H1 (cell line): ENCODE results near the gene AP1M2. TPM values are rescaled to one million over a fixed set of nuclear protein-coding genes. Genes with fewer than 3 reads are reported as not detected.

ENCODE experiments used
- CTCF ChIA-PET: fragments of 300-600 bp; sonication (Branson Sonifier 250); formaldehyde crosslinking; loops from one replicate; lab custom pipeline; 2021; ENCODE audit not compliant: partially characterized antibody; lab: Charles Lee
- POLR2A ChIA-PET: fragments of 300-600 bp; sonication (Branson Sonifier 250); formaldehyde crosslinking; loops from one replicate; lab custom pipeline; 2021; ENCODE audit warnings: inconsistent platforms; ENCODE audit not compliant: partially characterized antibody; lab: Charles Lee
- DNase-seq, 2 experiments: peaks; one replicate each; pipeline versions ENCODE4 v3.0.0 to v3.0.0-alpha.2; 2010 to 2022; ENCODE audit warnings: low spot score in 2 of 2, low read depth in 1 of 2, mixed read lengths in 1 of 2
- FAIRE-seq: peaks from 2 replicates; lab custom pipeline; 2011; peaks lifted over from hg19 to GRCh38; lab: Jason Lieb, UNC
- H2AFZ ChIP-seq: 2 replicates; pipeline ENCODE4 v1.8.1; 2012; ENCODE audit warnings: low read length, inconsistent platforms
- H2AK5ac ChIP-seq: 2 replicates; pipeline ENCODE4 v1.6.1; 2013; ENCODE audit warnings: low read depth, low read length
- H2BK120ac ChIP-seq: replicated peaks from 2 replicates; pipeline ENCODE3; 2013; ENCODE audit warnings: low read depth, low read length, inconsistent platforms
- H2BK12ac ChIP-seq: 2 replicates; pipeline ENCODE4 v1.6.1; 2013; ENCODE audit warnings: low read depth, low read length
- H2BK15ac ChIP-seq: 2 replicates; pipeline ENCODE4 v1.6.1; 2013; ENCODE audit warnings: low read length
- H2BK20ac ChIP-seq: 2 replicates; pipeline ENCODE4 v1.6.1; 2013; ENCODE audit warnings: low read length
- H2BK5ac ChIP-seq: 2 replicates; pipeline ENCODE4 v1.6.1; 2013; ENCODE audit warnings: low read depth, low read length
- H3K14ac ChIP-seq: 2 replicates; pipeline ENCODE4 v1.6.1; 2013; ENCODE audit warnings: inconsistent platforms; ENCODE audit not compliant: insufficient read length
- H3K18ac ChIP-seq: 2 replicates; pipeline ENCODE4 v1.6.1; 2013; ENCODE audit warnings: low read length; ENCODE audit errors: extremely low read depth
- H3K23ac ChIP-seq: 2 replicates; pipeline ENCODE4 v1.6.1; 2013; ENCODE audit warnings: inconsistent platforms; ENCODE audit not compliant: insufficient read length
- H3K23me2 ChIP-seq: 2 replicates; pipeline ENCODE4 v1.6.1; 2013; ENCODE audit warnings: low read depth, low read length
- H3K27ac ChIP-seq: 2 replicates; pipeline ENCODE4 v1.6.1; 2011; ENCODE audit warnings: low read depth, low read length, inconsistent platforms
- H3K27me3 ChIP-seq, 4 experiments: replicated peaks in 1 of 4; 1 replicate in 1 of 4; 2 replicates in 3 of 4; pipeline versions ENCODE4 v1.6.1 to v1.8.1; 2011 to 2013; ENCODE audit warnings: low read length in 3 of 4, mild to moderate bottlenecking in 3 of 4, inconsistent platforms in 2 of 4, mixed read lengths in 2 of 4, moderate library complexity in 1 of 4; ENCODE audit not compliant: control insufficient read depth in 3 of 4, insufficient read depth in 3 of 4; ENCODE audit errors: extremely low read depth in 1 of 4
- H3K36me3 ChIP-seq, 4 experiments: 2 replicates each; pipeline versions ENCODE4 v1.6.1 to v1.8.1; 2011 to 2013; ENCODE audit warnings: mild to moderate bottlenecking in 4 of 4, low read length in 3 of 4, moderate library complexity in 2 of 4, control low read depth in 1 of 4, inconsistent platforms in 1 of 4; ENCODE audit not compliant: insufficient read depth in 4 of 4, control insufficient read depth in 2 of 4
- H3K4ac ChIP-seq: replicated peaks from 2 replicates; pipeline ENCODE3; 2013; ENCODE audit warnings: low read length, low read depth, mixed read lengths, inconsistent platforms; ENCODE audit not compliant: insufficient read length
- H3K4me1 ChIP-seq, 4 experiments: replicated peaks in 1 of 4; 1 replicate in 1 of 4; 2 replicates in 3 of 4; pipeline versions ENCODE4 v1.6.1 to v1.8.1; 2011 to 2013; ENCODE audit warnings: low read length in 3 of 4, inconsistent platforms in 2 of 4, mixed read lengths in 1 of 4; ENCODE audit not compliant: insufficient read depth in 4 of 4, control insufficient read depth in 3 of 4
- H3K4me2 ChIP-seq, 2 experiments: 2 replicates each; pipeline versions ENCODE4 v1.6.1 to v1.8.1; 2011 to 2013; ENCODE audit warnings: low read depth in 2 of 2, low read length in 2 of 2, control low read depth in 1 of 2, inconsistent platforms in 1 of 2, mild to moderate bottlenecking in 1 of 2; ENCODE audit not compliant: insufficient read depth in 1 of 2
- H3K4me3 ChIP-seq, 4 experiments: fragments of 200-600, 300-600 bp in 1 of 4; sonication (generic), shearing (Covaris generic), sonication (Bioruptor Twin) in 1 of 4; 2 replicates each; pipeline versions ENCODE4 v1.5.1 to v1.8.1; 2011 to 2016; ENCODE audit warnings: low read length in 4 of 4, low read depth in 3 of 4, control low read depth in 2 of 4, inconsistent platforms in 2 of 4, mild to moderate bottlenecking in 2 of 4, mixed read lengths in 1 of 4, moderate library complexity in 1 of 4; ENCODE audit not compliant: insufficient read depth in 2 of 4; ENCODE audit errors: extremely low read depth in 1 of 4
- H3K56ac ChIP-seq: replicated peaks from 2 replicates; pipeline ENCODE3; 2013; ENCODE audit warnings: low read depth, mild to moderate bottlenecking, mixed read lengths, low read length, inconsistent platforms; ENCODE audit not compliant: insufficient read length
- H3K79me1 ChIP-seq: 2 replicates; pipeline ENCODE4 v1.6.1; 2013; ENCODE audit warnings: low read depth, low read length, control low read depth
- H3K79me2 ChIP-seq, 2 experiments: 2 replicates each; pipeline versions ENCODE4 v1.6.1 to v1.8.1; 2012 to 2013; ENCODE audit warnings: low read length in 2 of 2, mild to moderate bottlenecking in 2 of 2, inconsistent platforms in 1 of 2; ENCODE audit not compliant: insufficient read depth in 2 of 2, control insufficient read depth in 1 of 2
- H3K9ac ChIP-seq, 4 experiments: replicated peaks in 1 of 4; 1 replicate in 1 of 4; 2 replicates in 3 of 4; pipeline versions ENCODE4 v1.6.1 to v1.8.1; 2011 to 2013; ENCODE audit warnings: low read depth in 3 of 4, low read length in 3 of 4, control low read depth in 2 of 4, mild to moderate bottlenecking in 2 of 4, moderate library complexity in 2 of 4, inconsistent platforms in 1 of 4; ENCODE audit errors: extremely low read depth in 1 of 4
- H3K9me3 ChIP-seq, 2 experiments: 2 replicates each; pipeline versions ENCODE4 v1.6.1 to v1.8.1; 2012 to 2013; ENCODE audit warnings: mild to moderate bottlenecking in 2 of 2, moderate library complexity in 2 of 2, control low read depth in 1 of 2, inconsistent platforms in 1 of 2, low read depth in 1 of 2, low read length in 1 of 2, mixed read lengths in 1 of 2; ENCODE audit not compliant: insufficient read depth in 2 of 2
- H4K20me1 ChIP-seq, 2 experiments: replicated peaks in 1 of 2; 2 replicates each; pipeline versions ENCODE3 to v1.8.1; 2011 to 2013; ENCODE audit warnings: inconsistent platforms in 2 of 2, low read length in 2 of 2, mild to moderate bottlenecking in 1 of 2; ENCODE audit not compliant: insufficient read depth in 2 of 2, control insufficient read depth in 1 of 2
- H4K5ac ChIP-seq: 2 replicates; pipeline ENCODE4 v1.6.1; 2013; ENCODE audit warnings: low read length, low read depth, mixed read lengths, inconsistent platforms; ENCODE audit not compliant: insufficient read length
- H4K8ac ChIP-seq: 2 replicates; pipeline ENCODE4 v1.8.0; 2013; ENCODE audit warnings: mild to moderate bottlenecking, moderate library complexity, low read length, inconsistent platforms; ENCODE audit not compliant: insufficient read depth; ENCODE audit errors: extremely low read depth
- H4K91ac ChIP-seq: replicated peaks from 2 replicates; pipeline ENCODE3; 2013; ENCODE audit warnings: low read length, mixed read lengths, inconsistent platforms; ENCODE audit not compliant: insufficient read length
- CREB1 ChIP-seq: IDR thresholded peaks from 2 replicates; pipeline ENCODE4 v1.6.1; 2012; ENCODE audit warnings: inconsistent platforms
- EP300 ChIP-seq, 2 experiments: IDR thresholded peaks; 1 replicate in 1 of 2; 2 replicates in 1 of 2; pipeline ENCODE4 v1.6.1; 2011 to 2012; ENCODE audit warnings: low read depth in 2 of 2, low read length in 2 of 2, mild to moderate bottlenecking in 2 of 2, borderline replicate concordance in 1 of 2, inconsistent platforms in 1 of 2, moderate library complexity in 1 of 2
- FOSL1 ChIP-seq: IDR thresholded peaks from 2 replicates; pipeline ENCODE4 v1.6.1; 2011; ENCODE audit warnings: mild to moderate bottlenecking, low read depth, low read length, moderate library complexity; ENCODE audit not compliant: insufficient read depth
- KDM4A ChIP-seq: IDR thresholded peaks from one replicate; pipeline ENCODE4 v1.7.1; 2012; ENCODE audit warnings: low read depth, mild to moderate bottlenecking, moderate library complexity, low read length, inconsistent platforms; ENCODE audit not compliant: severe bottlenecking
- MAFK ChIP-seq: IDR thresholded peaks from 2 replicates; pipeline ENCODE4 v1.6.1; 2012; ENCODE audit warnings: low read depth, mild to moderate bottlenecking, improper control_type of control experiment, low read length
- NANOG ChIP-seq: IDR thresholded peaks from 2 replicates; pipeline ENCODE4 v1.6.1; 2011; ENCODE audit warnings: low read length, low read depth, mild to moderate bottlenecking, inconsistent platforms; ENCODE audit not compliant: insufficient read depth, poor library complexity, severe bottlenecking
- POLR2AphosphoS5 ChIP-seq: IDR thresholded peaks from 2 replicates; pipeline ENCODE4 v1.6.1; 2011; ENCODE audit warnings: low read depth, low read length
- RFX5 ChIP-seq: IDR thresholded peaks from 2 replicates; pipeline ENCODE4 v1.6.1; 2011; ENCODE audit warnings: low read depth, low read length, improper control_type of control experiment, borderline replicate concordance
- SIRT6 ChIP-seq: IDR thresholded peaks from one replicate; pipeline ENCODE4 v1.7.1; 2012; ENCODE audit warnings: low read length, inconsistent platforms
- SP1 ChIP-seq: IDR thresholded peaks from 2 replicates; pipeline ENCODE4 v1.6.1; 2011; ENCODE audit warnings: low read depth, low read length
- SP2 ChIP-seq: IDR thresholded peaks from 2 replicates; pipeline ENCODE4 v1.6.1; 2012; ENCODE audit warnings: mild to moderate bottlenecking, low read length, inconsistent platforms
- SP4 ChIP-seq: IDR thresholded peaks from 2 replicates; pipeline ENCODE4 v1.6.1; 2012; ENCODE audit warnings: low read length, inconsistent platforms
- TBP ChIP-seq: IDR thresholded peaks from 2 replicates; pipeline ENCODE4 v1.6.1; 2011; ENCODE audit warnings: low read depth, low read length, improper control_type of control experiment
- TCF12 ChIP-seq: IDR thresholded peaks from 2 replicates; pipeline ENCODE4 v1.6.1; 2011; ENCODE audit warnings: low read depth, mild to moderate bottlenecking, low read length
- TEAD4 ChIP-seq: IDR thresholded peaks from 2 replicates; pipeline ENCODE4 v1.6.1; 2012; ENCODE audit warnings: low read depth, low read length, inconsistent platforms, mixed read lengths
- WGBS, 2 experiments: shearing (Covaris generic) in 1 of 2; methylation state at CpG; one replicate each; pipeline versions ENCODE4 v1.1.6 to v1.1.7; 2013 to 2015; ENCODE audit warnings: low lambda C conversion rate in 2 of 2, mixed read lengths in 2 of 2, inconsistent platforms in 1 of 2, low coverage in 1 of 2, missing lambda C conversion rate in 1 of 2; ENCODE audit not compliant: insufficient replicate concordance in 2 of 2, insufficient coverage in 1 of 2, insufficient read length in 1 of 2; ENCODE audit errors: extremely low coverage in 1 of 2, missing lambda C conversion rate in 1 of 2; 5-methylcytosine and 5-hydroxymethylcytosine counted together
- polyA plus RNA-seq, 7 experiments: library from polyadenylated mRNA; depleted of rRNA in 3 of 7; stranded (reverse) in 5 of 7; unstranded in 2 of 7; fragments of >200 nt in 5 of 7; fragments of 200-250 nt in 2 of 7; gene quantifications; 1 replicate in 5 of 7; 2 replicates in 1 of 7; 4 replicates in 1 of 7; pipeline versions ENCODE4 v1.2.1 to v1.2.3, GENCODE V29; 2011 to 2013; ENCODE audit warnings: missing spikeins in 2 of 7, mixed read lengths in 2 of 7
- total RNA-seq: library from RNA; stranded (reverse); fragmentation: NEBNext Ultra II Directional; extraction: Animal tissue kit (Norgen Biotek cat#: 25700); gene quantifications from 2 replicates; pipeline ENCODE4 v1.2.1, GENCODE V29; 2021
- TF ChIP-seq, protein P1 (sequence below): IDR thresholded peaks from 2 replicates; pipeline ENCODE4 v1.6.1; 2012; ENCODE audit warnings: inconsistent platforms

The AP1M2 gene
- total and polyA plus RNA-seq, 2 of the 8 experiments (the other 6 are each of a cell fraction or from before 2014, with no cell fraction given), result 140 to 161 TPM

DNA sequence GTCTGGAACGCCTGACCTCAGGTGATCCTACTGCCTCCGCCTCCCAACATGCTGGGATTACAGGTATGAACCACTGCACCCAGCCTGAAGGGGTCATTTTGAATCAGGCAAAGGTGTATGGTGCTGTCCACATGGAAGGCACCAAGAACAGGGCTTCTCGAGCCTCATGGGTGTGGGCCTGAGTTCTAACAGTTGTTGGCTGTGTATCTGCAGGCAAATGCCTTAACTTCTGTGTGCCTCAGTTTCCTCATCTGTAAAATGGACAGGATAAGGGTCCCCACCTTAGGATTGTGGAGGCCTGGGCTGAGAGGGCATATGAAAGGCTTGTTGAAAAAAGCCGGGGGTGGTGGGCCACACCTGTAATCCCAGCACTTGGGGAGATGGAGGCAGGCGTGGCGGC, 9.2 kb downstream of the AP1M2 start:
- Histone ChIP-seq H2BK15ac (no peak overlapping the region), H2AK5ac (no peak overlapping the region), H4K8ac (no peak overlapping the region), H3K36me3 (peaks cover 12 to 41% (median 33%) of the 10 kb centered on the region in 4 experiments), H2BK12ac (no peak overlapping the region), H3K4me1 (no peaks in the 10 kb centered on the region; a peak in 1 of 7 replicates), H3K14ac (no peak overlapping the region), H3K79me2 (no peaks in the 10 kb centered on the region; a peak in 1 of 4 replicates), H4K20me1 (peaks cover 4 to 7% of the 10 kb centered on the region in 2 experiments), H3K9ac (no peak overlapping the region), H3K4ac (no peak overlapping the region), H3K23ac (no peak overlapping the region), H3K56ac (no peak overlapping the region), H2AFZ (no peak overlapping the region), H2BK20ac (no peak overlapping the region), H3K4me3 (no peak overlapping the region), H2BK120ac (no peak overlapping the region), H3K18ac (no peak overlapping the region), H2BK5ac (no peak overlapping the region), H3K4me2 (no peak overlapping the region), H4K91ac (no peak overlapping the region), H3K27ac (no peak overlapping the region), H3K27me3 (no peaks in the 10 kb centered on the region), H4K5ac (no peak overlapping the region), H3K79me1 (no peaks in the 10 kb centered on the region), H3K9me3 (no peaks in the 10 kb centered on the region), H3K23me2 (no peaks in the 10 kb centered on the region)
- WGBS, 2 experiments, result 91% methylated on average over 6 of the region's 6 CpGs; no CpG with 5 or more reads in 1 of the 2 experiments
- no peak for DNase-seq
- no peak for FAIRE-seq
- CTCF ChIA-PET, result interaction anchor here (0.6 to 8.7 kb wide), 4 partner anchors 31 to 174 kb away, joined by 3 to 267 read pairs (median 4); no protein-coding TSS in a partner anchor
- POLR2A ChIA-PET, result interaction anchor here (1.1 to 1.8 kb wide), 3 partner anchors 10 to 66 kb away, joined by 3 to 5 read pairs (median 4); no protein-coding TSS in a partner anchor
- TF ChIP-seq, protein P1, sequence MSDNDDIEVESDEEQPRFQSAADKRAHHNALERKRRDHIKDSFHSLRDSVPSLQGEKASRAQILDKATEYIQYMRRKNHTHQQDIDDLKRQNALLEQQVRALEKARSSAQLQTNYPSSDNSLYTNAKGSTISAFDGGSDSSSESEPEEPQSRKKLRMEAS, result no peak
- no peak for TF ChIP-seq KDM4A
- TF ChIP-seq POLR2AphosphoS5, result no peak
- no peak for TF ChIP-seq SP4
- no peak for TF ChIP-seq RFX5
- no peak for TF ChIP-seq SP2
- no peak for TF ChIP-seq TEAD4
- TF ChIP-seq FOSL1, result no peak
- no peak for TF ChIP-seq EP300 (IDR thresholded peaks at IDR 0.05; ENCODE audit: borderline replicate concordance in 1 of 2, low read depth in 2 of 2, low read length in 2 of 2)
- TF ChIP-seq TCF12, result no peak
- no peak for TF ChIP-seq TBP
- no peak for TF ChIP-seq MAFK
- TF ChIP-seq SIRT6, result no peak
- no peak for TF ChIP-seq CREB1
- TF ChIP-seq NANOG, result no peak
- TF ChIP-seq SP1, result no peak
